SU-DHL-6 (cell line): Measurements from ENCODE around the gene LINGO3.
A peak's percentile ranks its signal among the peaks of the same experiment; 100 is the strongest.

Source experiments
- H2AFZ ChIP-seq: fragments of 200-600 bp; sonication (generic); 2 replicates; pipeline ENCODE4 v1.6.1; 2014; ENCODE audit warnings: low read depth, mild to moderate bottlenecking, moderate library complexity, mixed read lengths, antibody characterized with exemption, low read length; ENCODE audit not compliant: severe bottlenecking
- H3F3A ChIP-seq: fragments of 200-600 bp; shearing (Covaris generic); 2 replicates; pipeline ENCODE4 v1.6.0; 2016; ENCODE audit warnings: antibody characterized with exemption, mild to moderate bottlenecking; ENCODE audit not compliant: insufficient read depth
- H3K27ac ChIP-seq: fragments of 200-600 bp; sonication (generic); 2 replicates; pipeline ENCODE4 v1.5.1; 2016; ENCODE audit warnings: low read depth, mild to moderate bottlenecking, low read length, moderate library complexity, mixed read lengths
- H3K27me3 ChIP-seq: fragments of 200-600 bp; sonication (generic), shearing (Covaris generic); 2 replicates; pipeline ENCODE4 v1.6.0; 2014; ENCODE audit warnings: mild to moderate bottlenecking, low read length
- H3K36me3 ChIP-seq: fragments of 200-600 bp; sonication (generic); 2 replicates; pipeline ENCODE4 v1.6.1; 2014; ENCODE audit warnings: mild to moderate bottlenecking, low read length, mixed read lengths
- H3K4me2 ChIP-seq: fragments of 300-600, 200-600 bp; shearing (Covaris generic), sonication (generic); 2 replicates; pipeline ENCODE4 v1.6.0; 2014; ENCODE audit warnings: low read length, low read depth, mild to moderate bottlenecking; ENCODE audit not compliant: poor library complexity, severe bottlenecking
- H3K4me3 ChIP-seq: fragments of 200-600 bp; sonication (generic); 2 replicates; pipeline ENCODE4 v1.5.1; 2014; ENCODE audit warnings: antibody characterized with exemption, low read length, mild to moderate bottlenecking, mixed read lengths; ENCODE audit not compliant: insufficient read depth, poor library complexity, severe bottlenecking
- H3K79me2 ChIP-seq: fragments of 200-600 bp; sonication (generic); 2 replicates; pipeline ENCODE4 v1.6.1; 2014; ENCODE audit warnings: mild to moderate bottlenecking, low read length, moderate library complexity; ENCODE audit not compliant: insufficient read depth
- H3K9ac ChIP-seq: fragments of 200-600 bp; sonication (generic); 2 replicates; pipeline ENCODE4 v1.7.0; 2014; ENCODE audit warnings: mild to moderate bottlenecking, low read length
- H3K9me2 ChIP-seq: fragments of 200-600 bp; sonication (generic); replicated peaks from 2 replicates; pipeline ENCODE4 v1.6.1; 2014; ENCODE audit warnings: low read length; ENCODE audit not compliant: insufficient read depth
- H3K9me3 ChIP-seq: fragments of 200-600 bp; sonication (generic); 2 replicates; pipeline ENCODE4 v1.6.1; 2014; ENCODE audit warnings: low read length, mixed read lengths; ENCODE audit not compliant: insufficient read depth
- H4K20me1 ChIP-seq: fragments of 200-600 bp; sonication (generic); 2 replicates; pipeline ENCODE4 v1.6.1; 2014; ENCODE audit warnings: low read depth, mild to moderate bottlenecking, antibody characterized with exemption, low read length, moderate library complexity, mixed read lengths
- EZH2phosphoT487 ChIP-seq: fragments of 200-600 bp; sonication (generic), shearing (Covaris generic); conservative IDR thresholded peaks from 2 replicates; pipeline ENCODE4 v1.6.1; 2018; ENCODE audit warnings: mild to moderate bottlenecking, antibody characterized with exemption, low read length, moderate library complexity, mixed read lengths
- TF ChIP-seq, protein P1 (sequence below): fragments of 200-600 bp; sonication (generic); IDR thresholded peaks from one replicate; pipeline ENCODE4 v1.5.1; 2017; ENCODE audit warnings: antibody characterized with exemption, mild to moderate bottlenecking, low read length, moderate library complexity; ENCODE audit not compliant: insufficient read depth, poor library complexity, severe bottlenecking

Gene LINGO3

DNA sequence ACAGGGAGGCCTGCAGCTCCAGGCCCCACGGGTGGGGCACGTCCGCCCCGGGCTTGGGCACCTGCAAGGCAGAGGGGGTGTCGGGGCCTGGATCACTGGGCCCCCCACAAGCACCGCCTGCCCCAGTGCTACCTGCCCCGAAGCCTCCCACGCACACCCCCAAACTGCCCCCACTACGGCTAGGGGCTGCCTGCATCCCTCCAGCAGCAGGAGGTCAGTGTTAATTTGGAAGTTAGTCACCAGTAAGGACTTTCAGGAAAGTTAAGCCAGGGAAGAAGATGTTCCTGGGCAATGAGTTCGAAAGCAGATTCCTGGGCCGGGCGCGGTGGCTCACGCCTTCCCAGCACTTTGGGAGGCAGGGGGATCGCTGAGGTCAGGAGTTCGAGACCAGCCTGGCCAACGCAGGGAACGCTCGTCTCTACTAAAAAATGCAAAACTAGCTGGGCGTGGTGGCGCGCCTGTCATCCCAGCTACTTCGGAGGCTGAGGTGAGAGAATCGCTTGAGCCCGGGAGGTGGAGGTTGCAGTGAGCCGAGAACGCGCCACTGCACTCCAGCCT, 31.4 kb downstream of the LINGO3 start:
- H3F3A ChIP-seq: peaks cover 24% of the 10 kb centered on the region
- H3K9me3 ChIP-seq: no peaks in the 10 kb centered on the region
- H3K27me3 ChIP-seq: no peaks in the 10 kb centered on the region
- H3K9ac ChIP-seq: no peak overlapping the region
- no peak overlapping the region for H3K4me3 ChIP-seq
- peaks cover 6% of the 10 kb centered on the region; the same call in 1 of the 2 replicates for H4K20me1 ChIP-seq
- no peak overlapping the region for H3K27ac ChIP-seq
- H2AFZ ChIP-seq: no peak overlapping the region
- no peak overlapping the region for H3K4me2 ChIP-seq
- TF ChIP-seq, protein P1, sequence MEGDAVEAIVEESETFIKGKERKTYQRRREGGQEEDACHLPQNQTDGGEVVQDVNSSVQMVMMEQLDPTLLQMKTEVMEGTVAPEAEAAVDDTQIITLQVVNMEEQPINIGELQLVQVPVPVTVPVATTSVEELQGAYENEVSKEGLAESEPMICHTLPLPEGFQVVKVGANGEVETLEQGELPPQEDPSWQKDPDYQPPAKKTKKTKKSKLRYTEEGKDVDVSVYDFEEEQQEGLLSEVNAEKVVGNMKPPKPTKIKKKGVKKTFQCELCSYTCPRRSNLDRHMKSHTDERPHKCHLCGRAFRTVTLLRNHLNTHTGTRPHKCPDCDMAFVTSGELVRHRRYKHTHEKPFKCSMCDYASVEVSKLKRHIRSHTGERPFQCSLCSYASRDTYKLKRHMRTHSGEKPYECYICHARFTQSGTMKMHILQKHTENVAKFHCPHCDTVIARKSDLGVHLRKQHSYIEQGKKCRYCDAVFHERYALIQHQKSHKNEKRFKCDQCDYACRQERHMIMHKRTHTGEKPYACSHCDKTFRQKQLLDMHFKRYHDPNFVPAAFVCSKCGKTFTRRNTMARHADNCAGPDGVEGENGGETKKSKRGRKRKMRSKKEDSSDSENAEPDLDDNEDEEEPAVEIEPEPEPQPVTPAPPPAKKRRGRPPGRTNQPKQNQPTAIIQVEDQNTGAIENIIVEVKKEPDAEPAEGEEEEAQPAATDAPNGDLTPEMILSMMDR: no peak
- no peak for TF ChIP-seq EZH2phosphoT487
- H3K9me2 ChIP-seq: no peaks in the 10 kb centered on the region
- peaks cover 3% of the 10 kb centered on the region; the same call in 1 of the 2 replicates for H3K36me3 ChIP-seq
- peaks cover 22% of the 10 kb centered on the region for H3K79me2 ChIP-seq

DNA sequence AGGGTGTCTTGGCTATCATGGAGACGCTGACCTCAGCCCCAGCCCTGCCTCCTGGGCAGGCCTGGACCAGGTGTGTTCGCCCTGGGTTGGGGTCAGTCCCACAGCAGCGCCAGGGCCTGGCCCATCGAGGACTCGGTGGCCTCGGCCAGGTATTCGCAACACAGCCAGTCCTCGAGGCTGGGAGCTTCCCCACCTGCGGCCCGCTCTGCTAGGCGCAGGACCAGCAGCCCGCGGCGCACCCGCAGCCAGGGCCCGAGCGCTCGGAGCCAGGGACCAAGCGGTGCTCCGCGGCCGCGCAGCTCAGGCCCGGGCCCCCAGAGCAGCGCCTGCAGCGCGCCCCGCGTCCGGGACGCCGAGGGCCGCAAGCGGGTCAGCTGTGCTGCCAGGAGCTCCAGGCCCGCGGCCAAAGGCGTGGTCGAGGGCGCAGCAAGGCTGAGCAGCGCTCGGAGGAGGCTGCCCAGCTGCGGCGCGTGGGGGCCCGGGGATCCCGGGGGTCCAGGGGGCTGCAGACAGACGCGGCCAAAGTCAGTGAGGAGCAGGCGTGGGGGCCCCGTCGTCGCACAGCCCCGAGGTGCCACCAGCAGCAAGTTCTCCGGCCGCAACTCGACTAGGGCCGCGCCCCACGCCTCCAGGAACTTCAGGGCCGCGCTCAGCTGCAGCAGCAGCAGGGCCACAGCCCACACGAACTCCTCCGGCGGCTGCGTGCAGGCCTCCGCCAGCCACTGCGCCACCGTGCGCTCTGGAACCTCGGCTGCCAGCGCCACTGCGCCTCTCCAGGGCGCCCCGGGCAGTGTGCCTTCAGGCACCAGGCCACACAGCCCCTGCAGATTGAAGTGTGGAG, 32.1 kb downstream of the LINGO3 start:
- H3K36me3 ChIP-seq: peaks cover 3% of the 10 kb centered on the region; the same call in 1 of the 2 replicates

DNA sequence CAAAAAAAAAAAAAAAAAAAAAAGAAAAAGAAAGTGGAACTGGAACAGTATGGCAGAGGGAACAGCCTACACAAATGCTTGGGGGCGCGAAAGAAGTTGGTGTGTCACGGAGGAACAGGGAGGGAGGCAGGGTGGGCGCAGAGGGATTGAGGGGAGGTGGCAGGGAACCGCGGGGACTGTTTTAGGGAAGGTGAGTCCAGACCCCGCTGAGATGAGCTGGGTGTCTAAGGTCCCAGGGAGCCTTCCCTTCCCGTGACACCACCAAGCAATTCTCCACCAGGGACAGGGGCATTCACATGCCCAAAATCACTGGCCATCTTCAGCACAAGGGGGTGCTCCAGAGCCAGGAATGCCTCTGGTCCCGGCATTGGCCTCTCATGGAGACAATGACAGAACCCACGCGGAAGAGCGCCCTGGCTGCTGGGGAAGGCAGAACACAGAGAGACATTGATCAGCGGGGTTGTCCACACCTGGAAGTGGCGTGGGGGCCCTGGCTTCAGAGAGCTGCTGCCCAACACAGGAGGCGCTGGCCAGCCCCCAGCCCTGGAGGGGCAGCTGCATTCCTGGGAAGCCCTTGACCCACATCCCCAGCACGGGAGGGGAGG, 32.9 kb downstream of the LINGO3 start:
- TF ChIP-seq EZH2phosphoT487: no peak
- TF ChIP-seq, protein P1: peak; percentile 15
- H3K27ac ChIP-seq: no peak overlapping the region
- no peaks in the 10 kb centered on the region for H3K9me3 ChIP-seq
- peaks cover 3% of the 10 kb centered on the region; the same call in 1 of the 2 replicates for H3K36me3 ChIP-seq
- peaks cover 29% of the 10 kb centered on the region for H3F3A ChIP-seq
- no peak overlapping the region for H2AFZ ChIP-seq
- no peak overlapping the region for H3K9ac ChIP-seq
- H3K9me2 ChIP-seq: no peaks in the 10 kb centered on the region
- H4K20me1 ChIP-seq: peaks cover 6% of the 10 kb centered on the region; the same call in 1 of the 2 replicates
- H3K27me3 ChIP-seq: no peaks in the 10 kb centered on the region
- H3K4me2 ChIP-seq: no peak overlapping the region
- H3K79me2 ChIP-seq: peaks cover 35% of the 10 kb centered on the region
- H3K4me3 ChIP-seq: no peak overlapping the region

More for the DNA sequence above, 32.1 kb downstream of the LINGO3 start:
- Histone ChIP-seq H2AFZ (no peak overlapping the region), H3K4me3 (no peak overlapping the region), H4K20me1 (peaks cover 6% of the 10 kb centered on the region; the same call in 1 of the 2 replicates), H3F3A (peaks cover 29% of the 10 kb centered on the region), H3K27me3 (no peaks in the 10 kb centered on the region), H3K9me2 (no peaks in the 10 kb centered on the region), H3K9ac (no peak overlapping the region), H3K27ac (no peak overlapping the region), H3K4me2 (no peak overlapping the region), H3K79me2 (peaks cover 29% of the 10 kb centered on the region), H3K9me3 (no peaks in the 10 kb centered on the region)
- no peak for TF ChIP-seq EZH2phosphoT487
- TF ChIP-seq, protein P1: no peak
